ENCODE results near the gene STAT1.

DNA sequence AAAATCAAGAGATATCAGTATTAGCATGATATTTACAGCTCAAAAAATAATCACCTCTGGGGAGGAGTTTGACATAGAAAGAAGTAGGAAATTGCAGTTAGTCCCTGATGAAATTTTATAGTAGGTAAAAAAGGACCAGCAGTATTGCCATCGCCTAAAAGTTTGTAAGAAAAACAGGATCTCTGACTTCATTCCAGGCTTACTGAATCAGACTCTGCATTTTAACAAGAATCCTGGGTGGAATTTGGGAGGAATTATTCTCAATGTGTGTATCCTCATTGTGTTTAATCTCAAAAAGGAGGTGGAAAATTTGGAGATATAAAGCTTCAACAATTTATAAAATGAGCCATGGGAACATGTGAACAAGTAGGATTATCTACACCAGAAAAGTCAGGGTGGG lies 31.2 kb upstream of the STAT1 start:
- TF ChIP-seq, protein P1, sequence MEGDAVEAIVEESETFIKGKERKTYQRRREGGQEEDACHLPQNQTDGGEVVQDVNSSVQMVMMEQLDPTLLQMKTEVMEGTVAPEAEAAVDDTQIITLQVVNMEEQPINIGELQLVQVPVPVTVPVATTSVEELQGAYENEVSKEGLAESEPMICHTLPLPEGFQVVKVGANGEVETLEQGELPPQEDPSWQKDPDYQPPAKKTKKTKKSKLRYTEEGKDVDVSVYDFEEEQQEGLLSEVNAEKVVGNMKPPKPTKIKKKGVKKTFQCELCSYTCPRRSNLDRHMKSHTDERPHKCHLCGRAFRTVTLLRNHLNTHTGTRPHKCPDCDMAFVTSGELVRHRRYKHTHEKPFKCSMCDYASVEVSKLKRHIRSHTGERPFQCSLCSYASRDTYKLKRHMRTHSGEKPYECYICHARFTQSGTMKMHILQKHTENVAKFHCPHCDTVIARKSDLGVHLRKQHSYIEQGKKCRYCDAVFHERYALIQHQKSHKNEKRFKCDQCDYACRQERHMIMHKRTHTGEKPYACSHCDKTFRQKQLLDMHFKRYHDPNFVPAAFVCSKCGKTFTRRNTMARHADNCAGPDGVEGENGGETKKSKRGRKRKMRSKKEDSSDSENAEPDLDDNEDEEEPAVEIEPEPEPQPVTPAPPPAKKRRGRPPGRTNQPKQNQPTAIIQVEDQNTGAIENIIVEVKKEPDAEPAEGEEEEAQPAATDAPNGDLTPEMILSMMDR (conservative IDR thresholded peaks at IDR 0.05; ENCODE audit: low read length), result no peak
- TF ChIP-seq EZH2phosphoT487 (IDR thresholded peaks at IDR 0.05; ENCODE audit: borderline replicate concordance), result no peak

Measured in Loucy (cell line).